ENCODE measurements around the gene C10orf67.

The C10orf67 gene

DNA sequence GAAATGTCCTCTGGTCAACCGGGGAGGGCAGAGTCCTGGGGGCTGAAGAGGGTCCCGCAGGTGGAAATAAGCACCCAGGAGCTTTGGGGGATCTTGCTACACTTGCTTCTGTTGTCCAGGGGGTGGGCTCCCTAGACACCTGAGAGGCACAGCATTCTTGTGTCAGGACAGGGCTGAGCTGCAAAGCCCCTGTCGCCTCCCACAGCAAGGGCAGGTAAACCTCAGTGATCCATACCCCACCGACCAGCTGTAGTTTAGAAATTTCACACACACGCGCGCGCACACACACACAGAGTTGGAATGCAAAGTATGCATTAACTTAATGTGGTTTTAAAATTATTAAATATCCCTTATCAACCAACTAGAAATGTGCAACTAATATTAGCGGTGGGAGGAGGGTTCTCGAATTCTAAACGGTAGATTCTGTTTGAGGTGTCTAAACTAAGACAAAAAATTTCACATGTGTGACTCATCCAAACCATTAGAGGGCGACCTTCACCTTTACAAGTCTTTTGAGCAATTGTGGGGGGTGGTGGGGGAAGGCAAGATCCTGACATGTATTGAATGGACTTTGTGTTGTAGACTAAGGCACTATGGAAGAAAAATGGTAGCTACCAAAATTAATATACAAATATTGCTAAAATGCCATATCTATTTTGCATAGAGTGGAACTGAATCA is 186.8 kb downstream of the C10orf67 start:
- DNase-seq, result no peak

DNA sequence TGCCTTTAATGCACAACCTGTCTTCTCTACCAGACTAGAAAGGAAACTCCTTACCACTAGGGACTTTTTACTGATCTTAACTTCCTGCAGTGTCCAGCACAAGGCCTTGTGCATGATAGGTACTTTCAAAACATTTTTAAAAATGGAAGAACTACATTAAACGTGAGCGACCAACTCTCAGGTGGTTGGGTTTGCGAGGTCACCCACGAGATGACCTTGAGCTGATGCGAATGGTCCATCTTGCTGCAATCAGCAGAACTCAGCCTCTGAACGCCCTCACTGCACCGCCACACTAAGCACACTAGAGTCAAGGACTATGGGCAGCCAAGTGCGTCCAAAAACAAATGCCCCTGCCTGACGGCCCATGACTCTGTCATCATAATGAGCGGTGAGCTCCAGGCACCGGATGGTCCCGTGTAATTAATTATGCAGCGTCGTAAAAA is 187.3 kb downstream of the C10orf67 start:
- no peak for DNase-seq

DNA sequence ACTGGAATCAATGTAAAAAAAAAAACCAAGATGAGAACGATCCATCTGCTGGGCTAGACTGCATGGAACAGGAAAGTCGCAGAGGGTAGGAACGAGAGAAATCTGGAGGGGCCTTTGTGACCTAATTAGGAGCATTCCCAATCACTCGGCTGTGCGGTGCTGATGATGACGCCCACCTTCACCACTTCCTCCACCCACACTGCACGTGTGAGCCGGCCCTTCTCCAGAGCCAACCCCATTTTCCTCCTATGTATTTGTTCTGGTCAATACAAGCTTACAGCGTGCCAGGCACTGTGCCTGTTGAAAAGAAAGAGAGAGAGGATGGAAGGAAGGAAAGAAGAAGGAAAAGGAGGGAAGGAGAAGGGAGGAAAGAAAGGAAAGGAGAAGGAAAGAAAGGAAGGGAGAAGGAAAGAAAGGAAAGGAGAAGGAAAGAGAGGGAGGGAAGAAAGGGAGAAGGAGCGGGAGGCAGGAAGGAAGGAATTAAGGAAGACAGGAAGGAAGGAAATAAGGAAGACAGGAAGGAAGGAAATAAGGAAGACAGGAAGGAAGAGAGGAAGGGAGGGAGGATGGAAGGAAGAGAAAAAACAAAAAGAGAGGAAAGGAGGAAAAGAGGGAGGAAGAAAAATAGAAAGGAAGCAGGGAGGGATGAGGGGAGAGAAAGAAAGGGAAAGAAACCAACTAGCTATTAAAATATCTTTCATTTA is 188.0 kb downstream of the C10orf67 start:
- no peak for DNase-seq

DNA sequence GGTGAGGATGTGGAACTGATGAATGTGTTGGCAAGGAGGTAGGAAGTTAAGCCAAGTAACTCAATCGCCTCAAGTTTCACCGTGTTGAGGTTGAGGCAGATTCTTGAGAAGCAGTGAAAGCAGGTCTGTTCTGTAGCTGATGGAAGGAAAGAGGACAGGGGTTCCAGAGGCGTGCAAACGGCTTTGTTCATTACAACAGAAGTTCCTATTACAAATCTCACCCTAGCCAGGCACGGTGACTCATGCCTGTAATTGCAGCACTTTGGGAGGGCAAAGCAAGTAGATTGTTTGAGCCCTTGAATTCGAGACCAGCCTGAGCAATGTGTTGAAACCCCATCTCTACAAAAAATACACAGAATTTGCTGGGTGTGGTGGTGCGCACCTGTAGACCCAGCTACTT is 189.4 kb downstream of the C10orf67 start:
- no peak for DNase-seq

Data from activated CD8-positive, alpha-beta memory T cell treated with anti-CD3 and anti-CD28 coated beads for 24 hours (primary cell).